Measurements from ENCODE around the gene CIAO1.

DNA sequence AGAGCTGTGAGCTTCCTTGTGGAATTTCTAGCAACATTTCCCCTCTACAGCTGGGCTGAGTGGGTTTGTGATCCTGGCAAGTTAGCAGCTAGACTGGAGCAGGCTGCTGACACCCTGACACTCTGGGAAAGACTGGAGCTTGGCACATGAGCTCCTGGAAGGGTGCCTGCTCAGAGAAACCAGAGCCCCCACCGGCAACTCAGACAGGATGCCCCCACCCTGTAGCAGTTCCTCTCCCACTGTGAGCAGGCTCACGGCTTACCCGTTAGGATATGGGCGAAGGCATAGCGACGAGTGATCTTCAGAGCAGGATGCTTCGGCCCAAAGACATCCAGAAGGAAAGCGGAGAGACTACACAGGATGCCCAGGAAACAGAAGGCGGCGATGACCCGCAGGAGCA, 11.5 kb upstream of the CIAO1 start:
- TF ChIP-seq, protein P1, sequence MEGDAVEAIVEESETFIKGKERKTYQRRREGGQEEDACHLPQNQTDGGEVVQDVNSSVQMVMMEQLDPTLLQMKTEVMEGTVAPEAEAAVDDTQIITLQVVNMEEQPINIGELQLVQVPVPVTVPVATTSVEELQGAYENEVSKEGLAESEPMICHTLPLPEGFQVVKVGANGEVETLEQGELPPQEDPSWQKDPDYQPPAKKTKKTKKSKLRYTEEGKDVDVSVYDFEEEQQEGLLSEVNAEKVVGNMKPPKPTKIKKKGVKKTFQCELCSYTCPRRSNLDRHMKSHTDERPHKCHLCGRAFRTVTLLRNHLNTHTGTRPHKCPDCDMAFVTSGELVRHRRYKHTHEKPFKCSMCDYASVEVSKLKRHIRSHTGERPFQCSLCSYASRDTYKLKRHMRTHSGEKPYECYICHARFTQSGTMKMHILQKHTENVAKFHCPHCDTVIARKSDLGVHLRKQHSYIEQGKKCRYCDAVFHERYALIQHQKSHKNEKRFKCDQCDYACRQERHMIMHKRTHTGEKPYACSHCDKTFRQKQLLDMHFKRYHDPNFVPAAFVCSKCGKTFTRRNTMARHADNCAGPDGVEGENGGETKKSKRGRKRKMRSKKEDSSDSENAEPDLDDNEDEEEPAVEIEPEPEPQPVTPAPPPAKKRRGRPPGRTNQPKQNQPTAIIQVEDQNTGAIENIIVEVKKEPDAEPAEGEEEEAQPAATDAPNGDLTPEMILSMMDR (IDR thresholded peaks at IDR 0.05): no peak
- no peak for TF ChIP-seq POLR2A (IDR thresholded peaks at IDR 0.05)

All from esophagus squamous epithelium (tissue), 4 donors.